Measurements from ENCODE around the gene PDZK1IP1. TPM values are rescaled to one million over a fixed set of nuclear protein-coding genes. Genes with fewer than 3 reads are reported as not detected.

The PDZK1IP1 gene
- total and polyA plus RNA-seq, 5 donors from 2014 or later, result 0.94 TPM; not detected in 4

- Mint-ChIP-seq H3K4me1 (no peaks in the 10 kb centered on the region), H3K27ac (no peak overlapping the region), H3K27me3 (peaks cover 14% of the 10 kb centered on the region), H3K9me3 (no peaks in the 10 kb centered on the region), H3K36me3 (no peaks in the 10 kb centered on the region), H3K4me3 (no peak overlapping the region)
- H3K36me3 ChIP-seq (ENCODE audit: control insufficient read depth, insufficient read depth, low read length), result no peaks in the 10 kb centered on the region
- H3K4me3 ChIP-seq (ENCODE audit: low read depth, low read length), result no peak overlapping the region
- DNase-seq (no peak), ATAC-seq (ENCODE audit: low read depth in 2 of 2) (no peak)
- H3K27me3 ChIP-seq (ENCODE audit: control insufficient read depth, insufficient read depth, low read length), result peaks cover 22% of the 10 kb centered on the region
- peaks cover 2% of the 10 kb centered on the region for H3K4me1 ChIP-seq (ENCODE audit: control insufficient read depth, insufficient read depth, low read length, poor library complexity, severe bottlenecking)
- no peak overlapping the region for H3K27ac ChIP-seq (ENCODE audit: insufficient read depth, low read length, poor library complexity, severe bottlenecking)
- no peaks in the 10 kb centered on the region for H3K9me3 ChIP-seq (ENCODE audit: control insufficient read depth in 2 of 2, low read length in 2 of 2)
Observed at GRCh38 chr1:47219590-47220220, 29.9 kb upstream of the PDZK1IP1 start.

GRCh38 chr1:47219001-47219400, 29.2 kb upstream of the PDZK1IP1 start:
- ATAC-seq (ENCODE audit: low read depth in 2 of 2), result no peak
- no peak overlapping the region for H3K4me3 Mint-ChIP-seq
- H3K4me1 ChIP-seq (ENCODE audit: control insufficient read depth, insufficient read depth, low read length, poor library complexity, severe bottlenecking), result no peaks in the 10 kb centered on the region
- H3K36me3 ChIP-seq (ENCODE audit: control insufficient read depth, insufficient read depth, low read length), result no peaks in the 10 kb centered on the region
- H3K9me3 ChIP-seq (ENCODE audit: control insufficient read depth in 2 of 2, low read length in 2 of 2), result no peaks in the 10 kb centered on the region
- H3K27ac Mint-ChIP-seq, result no peak overlapping the region
- H3K27me3 Mint-ChIP-seq, result peaks cover 14% of the 10 kb centered on the region
- no peaks in the 10 kb centered on the region for H3K36me3 Mint-ChIP-seq
- H3K4me3 ChIP-seq (ENCODE audit: low read depth, low read length), result no peak overlapping the region
- no peak for DNase-seq
- H3K9me3 Mint-ChIP-seq, result no peaks in the 10 kb centered on the region
- H3K27ac ChIP-seq (ENCODE audit: insufficient read depth, low read length, poor library complexity, severe bottlenecking), result no peak overlapping the region
- H3K27me3 ChIP-seq (ENCODE audit: control insufficient read depth, insufficient read depth, low read length), result peaks cover 15% of the 10 kb centered on the region
- no peaks in the 10 kb centered on the region for H3K4me1 Mint-ChIP-seq

- Mint-ChIP-seq H3K27ac (no peak overlapping the region), H3K27me3 (peaks cover 14% of the 10 kb centered on the region), H3K9me3 (no peaks in the 10 kb centered on the region), H3K36me3 (no peaks in the 10 kb centered on the region), H3K4me1 (no peaks in the 10 kb centered on the region), H3K4me3 (no peak overlapping the region)
- Histone ChIP-seq H3K4me1 (ENCODE audit: control insufficient read depth, insufficient read depth, low read length, poor library complexity, severe bottlenecking) (no peaks in the 10 kb centered on the region), H3K27ac (ENCODE audit: insufficient read depth, low read length, poor library complexity, severe bottlenecking) (no peak overlapping the region), H3K27me3 (ENCODE audit: control insufficient read depth, insufficient read depth, low read length) (no peaks in the 10 kb centered on the region), H3K4me3 (ENCODE audit: low read depth, low read length) (no peak overlapping the region), H3K9me3 (ENCODE audit: control insufficient read depth in 2 of 2, low read length in 2 of 2) (no peaks in the 10 kb centered on the region), H3K36me3 (ENCODE audit: control insufficient read depth, insufficient read depth, low read length) (no peaks in the 10 kb centered on the region)
- DNase-seq (no peak), ATAC-seq (ENCODE audit: low read depth in 2 of 2) (no peak)
Observed at GRCh38 chr1:47216278-47217059, 26.6 kb upstream of the PDZK1IP1 start.

- no peaks in the 10 kb centered on the region for H3K9me3 ChIP-seq (ENCODE audit: control insufficient read depth in 2 of 2, low read length in 2 of 2)
- ATAC-seq (ENCODE audit: low read depth in 2 of 2) (no peak), DNase-seq (no peak)
- Mint-ChIP-seq H3K4me1 (no peaks in the 10 kb centered on the region), H3K27me3 (peaks cover 8% of the 10 kb centered on the region), H3K27ac (no peak overlapping the region), H3K4me3 (no peak overlapping the region), H3K36me3 (no peaks in the 10 kb centered on the region), H3K9me3 (no peaks in the 10 kb centered on the region)
- H3K27ac ChIP-seq (ENCODE audit: insufficient read depth, low read length, poor library complexity, severe bottlenecking), result no peak overlapping the region
- H3K36me3 ChIP-seq (ENCODE audit: control insufficient read depth, insufficient read depth, low read length), result no peaks in the 10 kb centered on the region
- no peaks in the 10 kb centered on the region for H3K4me1 ChIP-seq (ENCODE audit: control insufficient read depth, insufficient read depth, low read length, poor library complexity, severe bottlenecking)
- no peak overlapping the region for H3K4me3 ChIP-seq (ENCODE audit: low read depth, low read length)
- H3K27me3 ChIP-seq (ENCODE audit: control insufficient read depth, insufficient read depth, low read length), result no peaks in the 10 kb centered on the region
Observed at GRCh38 chr1:47215713-47216112, 25.9 kb upstream of the PDZK1IP1 start.

GRCh38 chr1:47214549-47214948, 24.7 kb upstream of the PDZK1IP1 start:
- ATAC-seq (ENCODE audit: low read depth in 2 of 2), result no peak
- H3K36me3 Mint-ChIP-seq, result no peaks in the 10 kb centered on the region
- H3K4me3 Mint-ChIP-seq, result no peak overlapping the region

GRCh38 chr1:47213230-47213963, 23.6 kb upstream of the PDZK1IP1 start:
- no peaks in the 10 kb centered on the region for H3K36me3 Mint-ChIP-seq
- no peak overlapping the region for H3K4me3 ChIP-seq (ENCODE audit: low read depth, low read length)
- no peak overlapping the region for H3K27ac ChIP-seq (ENCODE audit: insufficient read depth, low read length, poor library complexity, severe bottlenecking)
- no peak overlapping the region for H3K4me3 Mint-ChIP-seq
- no peaks in the 10 kb centered on the region for H3K9me3 ChIP-seq (ENCODE audit: control insufficient read depth in 2 of 2, low read length in 2 of 2)
- H3K4me1 Mint-ChIP-seq, result no peaks in the 10 kb centered on the region
- peaks cover 3% of the 10 kb centered on the region for H3K27me3 ChIP-seq (ENCODE audit: control insufficient read depth, insufficient read depth, low read length)
- peaks cover 8% of the 10 kb centered on the region for H3K27me3 Mint-ChIP-seq
- DNase-seq, result no peak
- H3K4me1 ChIP-seq (ENCODE audit: control insufficient read depth, insufficient read depth, low read length, poor library complexity, severe bottlenecking), result no peaks in the 10 kb centered on the region
- H3K27ac Mint-ChIP-seq, result no peak overlapping the region
- no peaks in the 10 kb centered on the region for H3K9me3 Mint-ChIP-seq
- ATAC-seq (ENCODE audit: low read depth in 2 of 2), result no peak
- H3K36me3 ChIP-seq (ENCODE audit: control insufficient read depth, insufficient read depth, low read length), result no peaks in the 10 kb centered on the region

More at GRCh38 chr1:47214549-47214948, 24.7 kb upstream of the PDZK1IP1 start:
- Mint-ChIP-seq H3K4me1 (no peaks in the 10 kb centered on the region), H3K9me3 (no peaks in the 10 kb centered on the region), H3K27me3 (peaks cover 8% of the 10 kb centered on the region), H3K27ac (no peak overlapping the region)
- Histone ChIP-seq H3K27me3 (ENCODE audit: control insufficient read depth, insufficient read depth, low read length) (peaks cover 3% of the 10 kb centered on the region), H3K36me3 (ENCODE audit: control insufficient read depth, insufficient read depth, low read length) (no peaks in the 10 kb centered on the region), H3K27ac (ENCODE audit: insufficient read depth, low read length, poor library complexity, severe bottlenecking) (no peak overlapping the region), H3K9me3 (ENCODE audit: control insufficient read depth in 2 of 2, low read length in 2 of 2) (no peaks in the 10 kb centered on the region), H3K4me1 (ENCODE audit: control insufficient read depth, insufficient read depth, low read length, poor library complexity, severe bottlenecking) (no peaks in the 10 kb centered on the region), H3K4me3 (ENCODE audit: low read depth, low read length) (no peak overlapping the region)
- no peak for DNase-seq

- Histone ChIP-seq H3K27ac (ENCODE audit: insufficient read depth, low read length, poor library complexity, severe bottlenecking) (no peak overlapping the region), H3K27me3 (ENCODE audit: control insufficient read depth, insufficient read depth, low read length) (peaks cover 3% of the 10 kb centered on the region), H3K9me3 (ENCODE audit: control insufficient read depth in 2 of 2, low read length in 2 of 2) (no peaks in the 10 kb centered on the region), H3K4me1 (ENCODE audit: control insufficient read depth, insufficient read depth, low read length, poor library complexity, severe bottlenecking) (no peaks in the 10 kb centered on the region), H3K36me3 (ENCODE audit: control insufficient read depth, insufficient read depth, low read length) (no peaks in the 10 kb centered on the region), H3K4me3 (ENCODE audit: low read depth, low read length) (no peak overlapping the region)
- Mint-ChIP-seq H3K27ac (no peak overlapping the region), H3K4me3 (no peak overlapping the region), H3K27me3 (peaks cover 3% of the 10 kb centered on the region), H3K9me3 (no peaks in the 10 kb centered on the region), H3K36me3 (no peaks in the 10 kb centered on the region), H3K4me1 (no peaks in the 10 kb centered on the region)
- DNase-seq (no peak), ATAC-seq (ENCODE audit: low read depth in 2 of 2) (no peak)
Observed at GRCh38 chr1:47212636-47213229, 22.9 kb upstream of the PDZK1IP1 start.

Measured in CD4-positive, CD25-positive, alpha-beta regulatory T cell (primary cell).